ENCODE results near the gene SMYD3.

The SMYD3 gene

GRCh38 chr1:246255773-246256172 lies 251.3 kb downstream of the SMYD3 start:
- H3K36me3 ChIP-seq (ENCODE audit: insufficient read depth): no peaks in the 10 kb centered on the region
- H3K79me2 ChIP-seq (ENCODE audit: insufficient read depth, low read depth): no peaks in the 10 kb centered on the region
- H3K27ac ChIP-seq: no peak overlapping the region
- H2AFZ ChIP-seq (ENCODE audit: low read depth): no peak overlapping the region
- no peaks in the 10 kb centered on the region for H4K20me1 ChIP-seq (ENCODE audit: insufficient read depth)
- H3K4me1 ChIP-seq (ENCODE audit: low read depth, poor library complexity, severe bottlenecking): no peaks in the 10 kb centered on the region
- no peaks in the 10 kb centered on the region for H3K27me3 ChIP-seq (ENCODE audit: insufficient read depth, low read depth)
- no peak overlapping the region for H3K9ac ChIP-seq
- no peak overlapping the region for H3K4me3 ChIP-seq (IDR thresholded peaks at IDR 0.05; ENCODE audit: insufficient read depth, low read depth, low read length)
- H3K4me2 ChIP-seq: no peak overlapping the region
- TF ChIP-seq CTCF (conservative IDR thresholded peaks at IDR 0.05; ENCODE audit: low read depth, low read length): no peak

GRCh38 chr1:246254854-246255253 lies 252.2 kb downstream of the SMYD3 start:
- Histone ChIP-seq H3K4me3 (IDR thresholded peaks at IDR 0.05; ENCODE audit: insufficient read depth, low read depth, low read length) (no peak overlapping the region), H3K79me2 (ENCODE audit: insufficient read depth, low read depth) (no peaks in the 10 kb centered on the region), H3K4me1 (ENCODE audit: low read depth, poor library complexity, severe bottlenecking) (no peaks in the 10 kb centered on the region), H2AFZ (ENCODE audit: low read depth) (no peak overlapping the region), H3K27ac (no peak overlapping the region), H3K27me3 (ENCODE audit: insufficient read depth, low read depth) (no peaks in the 10 kb centered on the region), H3K36me3 (ENCODE audit: insufficient read depth) (no peaks in the 10 kb centered on the region), H3K4me2 (no peak overlapping the region), H4K20me1 (ENCODE audit: insufficient read depth) (no peaks in the 10 kb centered on the region), H3K9ac (no peak overlapping the region)
- TF ChIP-seq CTCF (conservative IDR thresholded peaks at IDR 0.05; ENCODE audit: low read depth, low read length): no peak

GRCh38 chr1:246246430-246246829 lies 260.6 kb downstream of the SMYD3 start:
- Histone ChIP-seq H2AFZ (ENCODE audit: low read depth) (no peak overlapping the region), H3K9ac (no peak overlapping the region), H3K4me1 (ENCODE audit: low read depth, poor library complexity, severe bottlenecking) (no peaks in the 10 kb centered on the region), H3K79me2 (ENCODE audit: insufficient read depth, low read depth) (no peaks in the 10 kb centered on the region), H3K4me3 (IDR thresholded peaks at IDR 0.05; ENCODE audit: insufficient read depth, low read depth, low read length) (no peak overlapping the region), H3K4me2 (no peak overlapping the region), H3K36me3 (ENCODE audit: insufficient read depth) (no peaks in the 10 kb centered on the region), H3K27ac (no peak overlapping the region), H4K20me1 (ENCODE audit: insufficient read depth) (no peaks in the 10 kb centered on the region), H3K27me3 (ENCODE audit: insufficient read depth, low read depth) (no peaks in the 10 kb centered on the region)
- no peak for TF ChIP-seq CTCF (conservative IDR thresholded peaks at IDR 0.05; ENCODE audit: low read depth, low read length)

GRCh38 chr1:246245541-246245940 lies 261.5 kb downstream of the SMYD3 start:
- Histone ChIP-seq H3K4me1 (ENCODE audit: low read depth, poor library complexity, severe bottlenecking) (no peaks in the 10 kb centered on the region), H2AFZ (ENCODE audit: low read depth) (no peak overlapping the region), H3K27ac (no peak overlapping the region), H3K9ac (no peak overlapping the region), H3K79me2 (ENCODE audit: insufficient read depth, low read depth) (no peaks in the 10 kb centered on the region), H3K27me3 (ENCODE audit: insufficient read depth, low read depth) (no peaks in the 10 kb centered on the region), H3K4me2 (no peak overlapping the region), H3K4me3 (IDR thresholded peaks at IDR 0.05; ENCODE audit: insufficient read depth, low read depth, low read length) (no peak overlapping the region), H3K36me3 (ENCODE audit: insufficient read depth) (no peaks in the 10 kb centered on the region), H4K20me1 (ENCODE audit: insufficient read depth) (no peaks in the 10 kb centered on the region)
- no peak for TF ChIP-seq CTCF (conservative IDR thresholded peaks at IDR 0.05; ENCODE audit: low read depth, low read length)

- H3K79me2 ChIP-seq (ENCODE audit: insufficient read depth, low read depth): no peaks in the 10 kb centered on the region
- no peak for TF ChIP-seq CTCF (conservative IDR thresholded peaks at IDR 0.05; ENCODE audit: low read depth, low read length)
- no peaks in the 10 kb centered on the region for H3K4me1 ChIP-seq (ENCODE audit: low read depth, poor library complexity, severe bottlenecking)
- no peak overlapping the region for H3K27ac ChIP-seq
- no peak overlapping the region for H3K4me3 ChIP-seq (IDR thresholded peaks at IDR 0.05; ENCODE audit: insufficient read depth, low read depth, low read length)
- no peaks in the 10 kb centered on the region for H4K20me1 ChIP-seq (ENCODE audit: insufficient read depth)
- no peak overlapping the region for H2AFZ ChIP-seq (ENCODE audit: low read depth)
- H3K36me3 ChIP-seq (ENCODE audit: insufficient read depth): no peaks in the 10 kb centered on the region
- no peak overlapping the region for H3K9ac ChIP-seq
- H3K27me3 ChIP-seq (ENCODE audit: insufficient read depth, low read depth): no peaks in the 10 kb centered on the region
- no peak overlapping the region for H3K4me2 ChIP-seq
Measured at GRCh38 chr1:246232126-246232525, 275.0 kb downstream of the SMYD3 start.
